ENCODE measurements around the gene RPS19. TPM values are rescaled to one million over a fixed set of nuclear protein-coding genes. Genes with fewer than 3 reads are reported as not detected.

RPS19 gene
- total RNA-seq, 1 experiment from 2014 or later, result 3,152 TPM

DNA sequence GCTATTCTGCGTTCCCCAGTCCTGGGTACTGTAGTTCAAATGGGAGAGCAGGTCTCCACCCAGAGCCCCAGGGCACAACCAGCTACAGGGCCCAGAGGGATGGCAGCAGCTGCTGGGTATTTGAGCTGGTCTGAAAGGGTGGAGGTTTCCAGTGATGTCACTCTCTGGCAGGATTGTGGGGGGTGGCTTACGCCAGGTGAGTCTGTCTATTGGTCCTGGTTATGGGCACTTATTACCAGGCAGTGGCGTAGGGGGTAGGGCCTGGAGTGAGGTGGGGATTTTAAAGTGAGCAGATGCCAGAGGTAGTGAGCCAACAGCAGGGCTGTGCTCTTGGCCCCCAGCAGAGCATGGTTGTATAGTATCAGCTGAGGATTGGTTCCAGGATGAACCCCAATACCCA is 6.2 kb downstream of the RPS19 start:
- DNase-seq (ENCODE audit: low spot score), result no peak
- peak; percentile 24; the same call in 1 of the 2 replicates for TF ChIP-seq EMX1 (CRISPR knock-in tag; IDR thresholded peaks at IDR 0.05)
- TF ChIP-seq KAT7 (CRISPR knock-in tag; IDR thresholded peaks at IDR 0.05; ENCODE audit: borderline replicate concordance), result no peak
- TF ChIP-seq GRHL2 (CRISPR knock-in tag; IDR thresholded peaks at IDR 0.05; ENCODE audit: insufficient replicate concordance, severe bottlenecking), result no peak
- TF ChIP-seq, protein P1, sequence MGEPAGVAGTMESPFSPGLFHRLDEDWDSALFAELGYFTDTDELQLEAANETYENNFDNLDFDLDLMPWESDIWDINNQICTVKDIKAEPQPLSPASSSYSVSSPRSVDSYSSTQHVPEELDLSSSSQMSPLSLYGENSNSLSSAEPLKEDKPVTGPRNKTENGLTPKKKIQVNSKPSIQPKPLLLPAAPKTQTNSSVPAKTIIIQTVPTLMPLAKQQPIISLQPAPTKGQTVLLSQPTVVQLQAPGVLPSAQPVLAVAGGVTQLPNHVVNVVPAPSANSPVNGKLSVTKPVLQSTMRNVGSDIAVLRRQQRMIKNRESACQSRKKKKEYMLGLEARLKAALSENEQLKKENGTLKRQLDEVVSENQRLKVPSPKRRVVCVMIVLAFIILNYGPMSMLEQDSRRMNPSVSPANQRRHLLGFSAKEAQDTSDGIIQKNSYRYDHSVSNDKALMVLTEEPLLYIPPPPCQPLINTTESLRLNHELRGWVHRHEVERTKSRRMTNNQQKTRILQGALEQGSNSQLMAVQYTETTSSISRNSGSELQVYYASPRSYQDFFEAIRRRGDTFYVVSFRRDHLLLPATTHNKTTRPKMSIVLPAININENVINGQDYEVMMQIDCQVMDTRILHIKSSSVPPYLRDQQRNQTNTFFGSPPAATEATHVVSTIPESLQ (CRISPR knock-in tag; IDR thresholded peaks at IDR 0.05), result no peak
- TF ChIP-seq, protein P2, sequence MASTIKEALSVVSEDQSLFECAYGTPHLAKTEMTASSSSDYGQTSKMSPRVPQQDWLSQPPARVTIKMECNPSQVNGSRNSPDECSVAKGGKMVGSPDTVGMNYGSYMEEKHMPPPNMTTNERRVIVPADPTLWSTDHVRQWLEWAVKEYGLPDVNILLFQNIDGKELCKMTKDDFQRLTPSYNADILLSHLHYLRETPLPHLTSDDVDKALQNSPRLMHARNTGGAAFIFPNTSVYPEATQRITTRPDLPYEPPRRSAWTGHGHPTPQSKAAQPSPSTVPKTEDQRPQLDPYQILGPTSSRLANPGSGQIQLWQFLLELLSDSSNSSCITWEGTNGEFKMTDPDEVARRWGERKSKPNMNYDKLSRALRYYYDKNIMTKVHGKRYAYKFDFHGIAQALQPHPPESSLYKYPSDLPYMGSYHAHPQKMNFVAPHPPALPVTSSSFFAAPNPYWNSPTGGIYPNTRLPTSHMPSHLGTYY (CRISPR knock-in tag; IDR thresholded peaks at IDR 0.05), result no peak
- no peak for TF ChIP-seq ZNF219 (CRISPR knock-in tag; IDR thresholded peaks at IDR 0.05; ENCODE audit: borderline replicate concordance)
- no peak for TF ChIP-seq TCF7 (CRISPR knock-in tag; IDR thresholded peaks at IDR 0.05; ENCODE audit: low read depth)
- TF ChIP-seq, protein P3, sequence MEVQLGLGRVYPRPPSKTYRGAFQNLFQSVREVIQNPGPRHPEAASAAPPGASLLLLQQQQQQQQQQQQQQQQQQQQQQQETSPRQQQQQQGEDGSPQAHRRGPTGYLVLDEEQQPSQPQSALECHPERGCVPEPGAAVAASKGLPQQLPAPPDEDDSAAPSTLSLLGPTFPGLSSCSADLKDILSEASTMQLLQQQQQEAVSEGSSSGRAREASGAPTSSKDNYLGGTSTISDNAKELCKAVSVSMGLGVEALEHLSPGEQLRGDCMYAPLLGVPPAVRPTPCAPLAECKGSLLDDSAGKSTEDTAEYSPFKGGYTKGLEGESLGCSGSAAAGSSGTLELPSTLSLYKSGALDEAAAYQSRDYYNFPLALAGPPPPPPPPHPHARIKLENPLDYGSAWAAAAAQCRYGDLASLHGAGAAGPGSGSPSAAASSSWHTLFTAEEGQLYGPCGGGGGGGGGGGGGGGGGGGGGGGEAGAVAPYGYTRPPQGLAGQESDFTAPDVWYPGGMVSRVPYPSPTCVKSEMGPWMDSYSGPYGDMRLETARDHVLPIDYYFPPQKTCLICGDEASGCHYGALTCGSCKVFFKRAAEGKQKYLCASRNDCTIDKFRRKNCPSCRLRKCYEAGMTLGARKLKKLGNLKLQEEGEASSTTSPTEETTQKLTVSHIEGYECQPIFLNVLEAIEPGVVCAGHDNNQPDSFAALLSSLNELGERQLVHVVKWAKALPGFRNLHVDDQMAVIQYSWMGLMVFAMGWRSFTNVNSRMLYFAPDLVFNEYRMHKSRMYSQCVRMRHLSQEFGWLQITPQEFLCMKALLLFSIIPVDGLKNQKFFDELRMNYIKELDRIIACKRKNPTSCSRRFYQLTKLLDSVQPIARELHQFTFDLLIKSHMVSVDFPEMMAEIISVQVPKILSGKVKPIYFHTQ (CRISPR knock-in tag; IDR thresholded peaks at IDR 0.05), result 0 out of 2 replicates have a peak, but pooled peaks have one; percentile 0
- no peak for TF ChIP-seq NFYB (CRISPR knock-in tag; conservative IDR thresholded peaks at IDR 0.05; ENCODE audit: low read depth)
- TF ChIP-seq MYBL2 (CRISPR knock-in tag; IDR thresholded peaks at IDR 0.05), result no peak
- peak; percentile 21; the same call in 1 of the 2 replicates for TF ChIP-seq NFATC4 (CRISPR knock-in tag; IDR thresholded peaks at IDR 0.05)
- TF ChIP-seq, protein P4, sequence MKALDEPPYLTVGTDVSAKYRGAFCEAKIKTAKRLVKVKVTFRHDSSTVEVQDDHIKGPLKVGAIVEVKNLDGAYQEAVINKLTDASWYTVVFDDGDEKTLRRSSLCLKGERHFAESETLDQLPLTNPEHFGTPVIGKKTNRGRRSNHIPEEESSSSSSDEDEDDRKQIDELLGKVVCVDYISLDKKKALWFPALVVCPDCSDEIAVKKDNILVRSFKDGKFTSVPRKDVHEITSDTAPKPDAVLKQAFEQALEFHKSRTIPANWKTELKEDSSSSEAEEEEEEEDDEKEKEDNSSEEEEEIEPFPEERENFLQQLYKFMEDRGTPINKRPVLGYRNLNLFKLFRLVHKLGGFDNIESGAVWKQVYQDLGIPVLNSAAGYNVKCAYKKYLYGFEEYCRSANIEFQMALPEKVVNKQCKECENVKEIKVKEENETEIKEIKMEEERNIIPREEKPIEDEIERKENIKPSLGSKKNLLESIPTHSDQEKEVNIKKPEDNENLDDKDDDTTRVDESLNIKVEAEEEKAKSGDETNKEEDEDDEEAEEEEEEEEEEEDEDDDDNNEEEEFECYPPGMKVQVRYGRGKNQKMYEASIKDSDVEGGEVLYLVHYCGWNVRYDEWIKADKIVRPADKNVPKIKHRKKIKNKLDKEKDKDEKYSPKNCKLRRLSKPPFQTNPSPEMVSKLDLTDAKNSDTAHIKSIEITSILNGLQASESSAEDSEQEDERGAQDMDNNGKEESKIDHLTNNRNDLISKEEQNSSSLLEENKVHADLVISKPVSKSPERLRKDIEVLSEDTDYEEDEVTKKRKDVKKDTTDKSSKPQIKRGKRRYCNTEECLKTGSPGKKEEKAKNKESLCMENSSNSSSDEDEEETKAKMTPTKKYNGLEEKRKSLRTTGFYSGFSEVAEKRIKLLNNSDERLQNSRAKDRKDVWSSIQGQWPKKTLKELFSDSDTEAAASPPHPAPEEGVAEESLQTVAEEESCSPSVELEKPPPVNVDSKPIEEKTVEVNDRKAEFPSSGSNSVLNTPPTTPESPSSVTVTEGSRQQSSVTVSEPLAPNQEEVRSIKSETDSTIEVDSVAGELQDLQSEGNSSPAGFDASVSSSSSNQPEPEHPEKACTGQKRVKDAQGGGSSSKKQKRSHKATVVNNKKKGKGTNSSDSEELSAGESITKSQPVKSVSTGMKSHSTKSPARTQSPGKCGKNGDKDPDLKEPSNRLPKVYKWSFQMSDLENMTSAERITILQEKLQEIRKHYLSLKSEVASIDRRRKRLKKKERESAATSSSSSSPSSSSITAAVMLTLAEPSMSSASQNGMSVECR (CRISPR knock-in tag; IDR thresholded peaks at IDR 0.05; ENCODE audit: borderline replicate concordance), result no peak
- TF ChIP-seq, protein P5, sequence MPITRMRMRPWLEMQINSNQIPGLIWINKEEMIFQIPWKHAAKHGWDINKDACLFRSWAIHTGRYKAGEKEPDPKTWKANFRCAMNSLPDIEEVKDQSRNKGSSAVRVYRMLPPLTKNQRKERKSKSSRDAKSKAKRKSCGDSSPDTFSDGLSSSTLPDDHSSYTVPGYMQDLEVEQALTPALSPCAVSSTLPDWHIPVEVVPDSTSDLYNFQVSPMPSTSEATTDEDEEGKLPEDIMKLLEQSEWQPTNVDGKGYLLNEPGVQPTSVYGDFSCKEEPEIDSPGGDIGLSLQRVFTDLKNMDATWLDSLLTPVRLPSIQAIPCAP (CRISPR knock-in tag; IDR thresholded peaks at IDR 0.05), result no peak
- peak; percentile 4 for ATAC-seq
- H3K27ac Mint-ChIP-seq, result peak overlapping the region; percentile 82
- ChIA-PET POLR2A (interaction anchor here (0.6 kb wide), 1 partner anchor 16 kb away, joined by 3 read pairs; no protein-coding TSS in a partner anchor), CTCF (interaction anchor here (1.1 kb wide), 1 partner anchor 159 kb away, joined by 3 read pairs; no protein-coding TSS in a partner anchor)
- peak overlapping the region; percentile 22 for H3K4me3 Mint-ChIP-seq
- no peaks in the 10 kb centered on the region for H3K27me3 Mint-ChIP-seq (ENCODE audit: low read depth)
- peaks cover 83% of the 10 kb centered on the region for H3K36me3 Mint-ChIP-seq
- peaks cover 47% of the 10 kb centered on the region for H3K4me1 Mint-ChIP-seq
- H3K9me3 Mint-ChIP-seq, result no peaks in the 10 kb centered on the region
